Gastrocnemius medialis (tissue), 4 donors: ENCODE results near the gene HNRNPA3.

Experiments used
- CTCF ChIP-seq, 5 experiments: fragments of 450-650 bp in 3 of 5; fragments of 200-600 bp in 2 of 5; sonication (generic) in 2 of 5; IDR thresholded peaks in 4 of 5; conservative IDR thresholded peaks in 1 of 5; 1 replicate in 4 of 5; 2 replicates in 1 of 5; pipeline ENCODE4 v1.5.1; 2016 to 2019; ENCODE audit warnings: antibody characterized with exemption in 5 of 5, mild to moderate bottlenecking in 3 of 5, moderate library complexity in 3 of 5
- POLR2A ChIP-seq, 2 donors: fragments of 450-650 bp; IDR thresholded peaks; one replicate each; pipeline ENCODE4 v1.6.1; 2017; ENCODE audit warnings: antibody characterized with exemption in 2 of 2, mild to moderate bottlenecking in 2 of 2, moderate library complexity in 2 of 2

- TF ChIP-seq CTCF (IDR thresholded peaks at IDR 0.05 in 4 of 5, conservative IDR thresholded peaks at IDR 0.05 in 1 of 5) (peak; percentile 10 to 50 (median 47)), POLR2A (IDR thresholded peaks at IDR 0.05) (peak; percentile 91 to 96)
Observed at GRCh38 chr2:177212106-177212890, at the start of gene HNRNPA3.
